ENCODE measurements around the gene ST6GAL1. TPM values are rescaled to one million over a fixed set of nuclear protein-coding genes. Genes with fewer than 3 reads are reported as not detected.
"Not testable (repeated sequence)": the region's sequence is repeated elsewhere in the genome, so short reads cannot be mapped to it uniquely, and the experiment has no call there.

ST6GAL1 gene
- total and polyA plus RNA-seq, 10 of the 15 experiments (the other 5 are each of a cell fraction or from before 2014, with no cell fraction given) = 74.2 to 248 (median 149) TPM

GRCh38 chr3:186902713-186903112 lies 27.6 kb upstream of the ST6GAL1 start (continued):
- TF ChIP-seq, protein P1, sequence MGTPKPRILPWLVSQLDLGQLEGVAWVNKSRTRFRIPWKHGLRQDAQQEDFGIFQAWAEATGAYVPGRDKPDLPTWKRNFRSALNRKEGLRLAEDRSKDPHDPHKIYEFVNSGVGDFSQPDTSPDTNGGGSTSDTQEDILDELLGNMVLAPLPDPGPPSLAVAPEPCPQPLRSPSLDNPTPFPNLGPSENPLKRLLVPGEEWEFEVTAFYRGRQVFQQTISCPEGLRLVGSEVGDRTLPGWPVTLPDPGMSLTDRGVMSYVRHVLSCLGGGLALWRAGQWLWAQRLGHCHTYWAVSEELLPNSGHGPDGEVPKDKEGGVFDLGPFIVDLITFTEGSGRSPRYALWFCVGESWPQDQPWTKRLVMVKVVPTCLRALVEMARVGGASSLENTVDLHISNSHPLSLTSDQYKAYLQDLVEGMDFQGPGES (IDR thresholded peaks at IDR 0.05) = no peak
- no peak for TF ChIP-seq STAT1 (conservative IDR thresholded peaks at IDR 0.05)
- no peak for TF ChIP-seq HDAC2 (IDR thresholded peaks at IDR 0.05)
- TF ChIP-seq JUND (IDR thresholded peaks at IDR 0.05; ENCODE audit: low read depth, low read length) = no peak
- TF ChIP-seq EGR1 (IDR thresholded peaks at IDR 0.05; ENCODE audit: borderline replicate concordance in 1 of 2, low read depth in 2 of 2, low read length in 2 of 2) = no peak
- TF ChIP-seq, protein P2, sequence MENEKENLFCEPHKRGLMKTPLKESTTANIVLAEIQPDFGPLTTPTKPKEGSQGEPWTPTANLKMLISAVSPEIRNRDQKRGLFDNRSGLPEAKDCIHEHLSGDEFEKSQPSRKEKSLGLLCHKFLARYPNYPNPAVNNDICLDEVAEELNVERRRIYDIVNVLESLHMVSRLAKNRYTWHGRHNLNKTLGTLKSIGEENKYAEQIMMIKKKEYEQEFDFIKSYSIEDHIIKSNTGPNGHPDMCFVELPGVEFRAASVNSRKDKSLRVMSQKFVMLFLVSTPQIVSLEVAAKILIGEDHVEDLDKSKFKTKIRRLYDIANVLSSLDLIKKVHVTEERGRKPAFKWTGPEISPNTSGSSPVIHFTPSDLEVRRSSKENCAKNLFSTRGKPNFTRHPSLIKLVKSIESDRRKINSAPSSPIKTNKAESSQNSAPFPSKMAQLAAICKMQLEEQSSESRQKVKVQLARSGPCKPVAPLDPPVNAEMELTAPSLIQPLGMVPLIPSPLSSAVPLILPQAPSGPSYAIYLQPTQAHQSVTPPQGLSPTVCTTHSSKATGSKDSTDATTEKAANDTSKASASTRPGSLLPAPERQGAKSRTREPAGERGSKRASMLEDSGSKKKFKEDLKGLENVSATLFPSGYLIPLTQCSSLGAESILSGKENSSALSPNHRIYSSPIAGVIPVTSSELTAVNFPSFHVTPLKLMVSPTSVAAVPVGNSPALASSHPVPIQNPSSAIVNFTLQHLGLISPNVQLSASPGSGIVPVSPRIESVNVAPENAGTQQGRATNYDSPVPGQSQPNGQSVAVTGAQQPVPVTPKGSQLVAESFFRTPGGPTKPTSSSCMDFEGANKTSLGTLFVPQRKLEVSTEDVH (IDR thresholded peaks at IDR 0.05; ENCODE audit: low read depth, partially characterized antibody) = no peak

DNA sequence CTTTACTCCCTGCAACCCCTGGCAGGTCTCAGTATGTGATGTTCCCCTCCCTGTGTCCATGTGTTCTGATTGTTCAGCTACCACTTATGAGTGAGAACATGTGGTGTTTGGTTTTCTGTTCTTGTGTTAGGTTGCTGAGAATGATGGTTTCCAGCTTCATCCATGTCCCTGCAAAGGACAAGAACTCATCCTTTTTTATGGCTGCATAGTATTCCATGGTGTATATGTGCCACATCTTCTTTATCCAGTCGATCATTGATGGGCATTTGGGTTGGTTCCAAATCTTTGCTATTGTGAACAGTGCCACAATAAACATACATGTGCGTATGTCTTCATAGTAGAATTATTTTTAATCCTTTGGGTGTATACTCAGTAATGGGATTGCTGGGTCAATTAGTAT lies 26.6 kb upstream of the ST6GAL1 start:
- FAIRE-seq; H3K36me3 ChIP-seq (ENCODE audit: control insufficient read depth in 2 of 2, insufficient read depth in 2 of 2, low read length in 1 of 2); H4K20me1 ChIP-seq (ENCODE audit: control insufficient read depth, insufficient read depth); POLR2A ChIA-PET; H3K27ac ChIP-seq (ENCODE audit: control insufficient read depth, insufficient read depth); in situ Hi-C loops (cut with MboI); H3K27me3 ChIP-seq (replicated peaks in 1 of 2; ENCODE audit: control insufficient read depth in 2 of 2, insufficient read depth in 2 of 2, low read length in 1 of 2); H3K4me2 ChIP-seq (ENCODE audit: control insufficient read depth, insufficient read depth); H3K79me2 ChIP-seq (ENCODE audit: control insufficient read depth, insufficient read depth, low read length); BruUV-seq (replicated peaks); H3K4me1 ChIP-seq (ENCODE audit: control insufficient read depth, insufficient read depth, low read length); intact Hi-C loops (cut with micrococcal nuclease; ENCODE audit: unreplicated experiment); H3K4me3 ChIP-seq; H2AFZ ChIP-seq (ENCODE audit: control insufficient read depth, low read depth, low read length); SMC1A ChIA-PET (ENCODE audit: uncharacterized antibody, unreplicated experiment); ATAC-seq; RAD21 ChIA-PET (ENCODE audit: unreplicated experiment); H3K9me3 ChIP-seq (replicated peaks; ENCODE audit: control insufficient read depth, insufficient read depth, low read length); DNase-seq (ENCODE audit: low read depth, low spot score); H3K9ac ChIP-seq (ENCODE audit: control insufficient read depth, insufficient read depth, low read length): not testable (repeated sequence)
- CTCF ChIA-PET = interaction anchor here (0.7 kb wide), 1 partner anchor 56 kb away, joined by 4 read pairs; no protein-coding TSS in a partner anchor
- WGBS (ENCODE audit: insufficient coverage, insufficient replicate concordance, low lambda C conversion rate, missing lambda C conversion rate) = 50% methylated on average over 2 of the region's 2 CpGs

GRCh38 chr3:186907075-186907474 lies 23.3 kb upstream of the ST6GAL1 start:
- H3K9ac ChIP-seq (ENCODE audit: control insufficient read depth, insufficient read depth, low read length); in situ Hi-C loops (cut with MboI); H3K27me3 ChIP-seq (replicated peaks in 1 of 2; ENCODE audit: control insufficient read depth in 2 of 2, insufficient read depth in 2 of 2, low read length in 1 of 2); BruUV-seq (replicated peaks); H3K4me2 ChIP-seq (ENCODE audit: control insufficient read depth, insufficient read depth); H3K27ac ChIP-seq (ENCODE audit: control insufficient read depth, insufficient read depth); intact Hi-C loops (cut with micrococcal nuclease; ENCODE audit: unreplicated experiment); FAIRE-seq; SMC1A ChIA-PET (ENCODE audit: uncharacterized antibody, unreplicated experiment); H4K20me1 ChIP-seq (ENCODE audit: control insufficient read depth, insufficient read depth); DNase-seq (ENCODE audit: low read depth, low spot score); ATAC-seq; RAD21 ChIA-PET (ENCODE audit: unreplicated experiment); H2AFZ ChIP-seq (ENCODE audit: control insufficient read depth, low read depth, low read length); H3K4me3 ChIP-seq; H3K9me3 ChIP-seq (replicated peaks; ENCODE audit: control insufficient read depth, insufficient read depth, low read length); POLR2A ChIA-PET; H3K4me1 ChIP-seq (ENCODE audit: control insufficient read depth, insufficient read depth, low read length); H3K79me2 ChIP-seq (ENCODE audit: control insufficient read depth, insufficient read depth, low read length); H3K36me3 ChIP-seq (ENCODE audit: control insufficient read depth in 2 of 2, insufficient read depth in 2 of 2, low read length in 1 of 2): not testable (repeated sequence)
- CTCF ChIA-PET = interaction anchor here (0.9 kb wide), 1 partner anchor 26 kb away, joined by 3 read pairs; no protein-coding TSS in a partner anchor
- WGBS (ENCODE audit: insufficient coverage, insufficient replicate concordance, low lambda C conversion rate, missing lambda C conversion rate) = 88% methylated on average over 3 of the region's 3 CpGs

Data from GM12878 (cell line).